Kidney (tissue), 14 donors: Measurements from ENCODE around the gene LBH. TPM values are rescaled to one million over a fixed set of nuclear protein-coding genes. Genes with fewer than 3 reads are reported as not detected.

ENCODE experiments used
- DNase-seq, 5 donors: peaks; one replicate each; pipeline ENCODE4 v3.0.0-alpha.2; 2013 to 2020
- FAIRE-seq: peaks from 2 replicates; lab custom pipeline; 2012; peaks lifted over from hg19 to GRCh38; lab: Jason Lieb, UNC
- H3K27ac ChIP-seq, 2 donors: one replicate each; pipeline ENCODE4 v1.7.0; 2013; ENCODE audit warnings: low read depth in 2 of 2, low read length in 2 of 2, inconsistent platforms in 1 of 2
- H3K27me3 ChIP-seq: one replicate; pipeline ENCODE4 v1.7.1; 2013; ENCODE audit warnings: low read length, inconsistent platforms; ENCODE audit not compliant: control insufficient read depth, insufficient read depth
- H3K36me3 ChIP-seq, 3 donors: one replicate each; pipeline versions ENCODE4 v1.7.0 to v1.7.1; 2013; ENCODE audit warnings: low read length in 3 of 3, control low read depth in 1 of 3, inconsistent platforms in 1 of 3; ENCODE audit not compliant: insufficient read depth in 3 of 3, control insufficient read depth in 2 of 3
- H3K4me1 ChIP-seq, 3 donors: one replicate each; pipeline versions ENCODE4 v1.7.0 to v1.7.1; 2013; ENCODE audit warnings: low read length in 3 of 3, inconsistent platforms in 1 of 3, low read depth in 1 of 3; ENCODE audit not compliant: control insufficient read depth in 2 of 3, insufficient read depth in 2 of 3
- H3K4me3 ChIP-seq, 3 donors: one replicate each; pipeline versions ENCODE4 v1.7.0 to v1.8.1; 2013; ENCODE audit warnings: low read length in 3 of 3, control low read depth in 1 of 3, inconsistent platforms in 1 of 3
- H3K9ac ChIP-seq, 3 donors: one replicate each; pipeline versions ENCODE4 v1.7.0 to v1.7.1; 2013; ENCODE audit warnings: low read length in 3 of 3, control low read depth in 1 of 3, inconsistent platforms in 1 of 3
- H3K9me3 ChIP-seq, 3 donors: one replicate each; pipeline versions ENCODE4 v1.7.0 to v1.7.1; 2013; ENCODE audit warnings: low read length in 3 of 3, control low read depth in 1 of 3, inconsistent platforms in 1 of 3; ENCODE audit not compliant: control insufficient read depth in 2 of 3, insufficient read depth in 1 of 3
- intact Hi-C: fragments of 100-400 bp; cut with DNase I; formaldehyde crosslinking; loops from one replicate; pipeline ENCODE4 v1.11.1; 2022
- polyA plus RNA-seq: library from polyadenylated mRNA; stranded (reverse); fragments of 350-450 nt; fragmentation: Illumina TruSeq; extraction: RNeasy Lipid Tissue Mini Kit (QIAGEN cat#74804); gene quantifications from one replicate; pipeline ENCODE4 v1.2.3, GENCODE V29; 2014; ENCODE audit warnings: low read depth, low replicate concordance; ENCODE audit not compliant: insufficient read depth
- total RNA-seq: library from RNA; stranded (reverse); fragmentation: NEBNext Ultra II Directional; extraction: Animal tissue kit (Norgen Biotek cat#: 25700); gene quantifications from one replicate; pipeline ENCODE4 v1.2.1, GENCODE V29; 2021
- TF ChIP-seq, protein P1 (sequence below): IDR thresholded peaks from 3 replicates; pipeline ENCODE4 v1.5.1; 2012; ENCODE audit warnings: mild to moderate bottlenecking, moderate library complexity, borderline replicate concordance; ENCODE audit not compliant: insufficient read depth; ENCODE audit errors: extremely low read depth
- donor health status: control.
- donor health status: control.
- donor health status: control.
- donor health status: control.
- donor health status: control.
- donor health status: DM: yes; HTN: yes; CAD: no.
- donor health status: Normal renal cell carcinoma (clear cell type).

LBH gene
- total and polyA plus RNA-seq, 2 donors from 2014 or later, result 27.2 to 81.9 TPM

DNA sequence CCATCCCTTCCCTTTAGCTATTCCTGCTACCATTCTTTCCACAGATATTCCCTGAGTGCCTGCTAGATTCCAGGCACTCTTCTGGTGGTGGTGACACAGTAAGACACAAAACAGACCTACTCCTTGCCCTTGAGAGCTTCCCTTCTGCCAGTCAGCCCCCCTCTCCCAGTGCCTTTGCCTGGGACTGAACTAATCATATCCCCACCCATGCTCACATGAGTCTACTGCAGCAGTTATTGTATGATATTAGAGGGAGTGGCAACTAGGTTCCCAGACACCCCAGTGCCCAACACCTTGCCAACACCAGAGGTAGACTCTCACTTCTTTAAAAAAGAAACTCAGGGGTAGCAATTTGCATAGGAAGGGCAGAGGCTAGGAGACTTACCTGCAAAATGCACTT lies 7.2 kb upstream of the LBH start:
- H3K36me3 ChIP-seq, result no peaks in the 10 kb centered on the region
- H3K9ac ChIP-seq, result no peak overlapping the region
- no peaks in the 10 kb centered on the region for H3K27me3 ChIP-seq
- no peaks in the 10 kb centered on the region for H3K9me3 ChIP-seq
- TF ChIP-seq, protein P1, sequence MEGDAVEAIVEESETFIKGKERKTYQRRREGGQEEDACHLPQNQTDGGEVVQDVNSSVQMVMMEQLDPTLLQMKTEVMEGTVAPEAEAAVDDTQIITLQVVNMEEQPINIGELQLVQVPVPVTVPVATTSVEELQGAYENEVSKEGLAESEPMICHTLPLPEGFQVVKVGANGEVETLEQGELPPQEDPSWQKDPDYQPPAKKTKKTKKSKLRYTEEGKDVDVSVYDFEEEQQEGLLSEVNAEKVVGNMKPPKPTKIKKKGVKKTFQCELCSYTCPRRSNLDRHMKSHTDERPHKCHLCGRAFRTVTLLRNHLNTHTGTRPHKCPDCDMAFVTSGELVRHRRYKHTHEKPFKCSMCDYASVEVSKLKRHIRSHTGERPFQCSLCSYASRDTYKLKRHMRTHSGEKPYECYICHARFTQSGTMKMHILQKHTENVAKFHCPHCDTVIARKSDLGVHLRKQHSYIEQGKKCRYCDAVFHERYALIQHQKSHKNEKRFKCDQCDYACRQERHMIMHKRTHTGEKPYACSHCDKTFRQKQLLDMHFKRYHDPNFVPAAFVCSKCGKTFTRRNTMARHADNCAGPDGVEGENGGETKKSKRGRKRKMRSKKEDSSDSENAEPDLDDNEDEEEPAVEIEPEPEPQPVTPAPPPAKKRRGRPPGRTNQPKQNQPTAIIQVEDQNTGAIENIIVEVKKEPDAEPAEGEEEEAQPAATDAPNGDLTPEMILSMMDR, result no peak
- FAIRE-seq, result no peak
- intact Hi-C loops, result no loop called here
- H3K4me1 ChIP-seq, result peaks cover 0 to 12% (median 4%) of the 10 kb centered on the region in 3 donors
- no peak overlapping the region for H3K4me3 ChIP-seq
- DNase-seq, result no peak
- no peak overlapping the region for H3K27ac ChIP-seq

DNA sequence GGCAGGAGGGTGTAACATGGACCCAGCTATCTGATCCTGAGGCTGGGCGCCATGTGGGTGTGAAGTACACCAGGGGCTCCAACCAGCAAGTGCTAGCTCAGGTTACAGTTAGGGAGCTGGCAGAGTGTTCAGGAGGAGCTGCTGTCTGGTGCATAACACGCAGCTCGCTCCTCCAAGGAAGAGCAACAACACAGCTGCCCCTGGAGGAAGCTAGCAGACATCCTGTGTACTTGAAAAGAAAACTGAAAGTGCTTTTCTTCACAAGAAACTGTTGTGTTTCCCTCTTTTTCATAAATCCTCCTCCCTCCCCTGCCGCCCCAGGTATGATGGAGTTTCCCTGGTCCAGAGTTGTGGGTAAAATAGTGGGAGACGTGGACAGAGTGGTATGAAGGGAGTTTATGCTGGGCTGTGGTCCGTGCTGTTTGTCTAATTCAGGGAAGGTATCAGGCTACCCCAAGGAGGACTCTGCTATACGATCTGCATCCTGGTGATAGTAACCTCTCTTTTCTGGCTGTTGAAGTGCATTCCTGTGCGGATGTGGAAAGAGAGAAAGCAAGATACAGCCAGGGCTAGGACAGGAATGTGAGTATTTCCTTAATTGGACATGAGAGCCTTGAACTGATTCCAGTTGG lies 6.1 kb upstream of the LBH start:
- FAIRE-seq (no peak), DNase-seq (peak in 4 of 5 donors; percentile 85 to 91 (median 88))
- Histone ChIP-seq H3K9ac (peak overlapping the region; percentile 5 to 34 (median 15)), H3K27ac (peak overlapping the region; percentile 10 to 92), H3K36me3 (no peaks in the 10 kb centered on the region), H3K27me3 (no peaks in the 10 kb centered on the region), H3K4me1 (peaks cover 0 to 12% (median 4%) of the 10 kb centered on the region in 3 donors), H3K9me3 (no peaks in the 10 kb centered on the region), H3K4me3 (peak overlapping the region; percentile 45 to 59 (median 52))
- intact Hi-C loops, result no loop called here
- TF ChIP-seq, protein P1, result no peak

DNA sequence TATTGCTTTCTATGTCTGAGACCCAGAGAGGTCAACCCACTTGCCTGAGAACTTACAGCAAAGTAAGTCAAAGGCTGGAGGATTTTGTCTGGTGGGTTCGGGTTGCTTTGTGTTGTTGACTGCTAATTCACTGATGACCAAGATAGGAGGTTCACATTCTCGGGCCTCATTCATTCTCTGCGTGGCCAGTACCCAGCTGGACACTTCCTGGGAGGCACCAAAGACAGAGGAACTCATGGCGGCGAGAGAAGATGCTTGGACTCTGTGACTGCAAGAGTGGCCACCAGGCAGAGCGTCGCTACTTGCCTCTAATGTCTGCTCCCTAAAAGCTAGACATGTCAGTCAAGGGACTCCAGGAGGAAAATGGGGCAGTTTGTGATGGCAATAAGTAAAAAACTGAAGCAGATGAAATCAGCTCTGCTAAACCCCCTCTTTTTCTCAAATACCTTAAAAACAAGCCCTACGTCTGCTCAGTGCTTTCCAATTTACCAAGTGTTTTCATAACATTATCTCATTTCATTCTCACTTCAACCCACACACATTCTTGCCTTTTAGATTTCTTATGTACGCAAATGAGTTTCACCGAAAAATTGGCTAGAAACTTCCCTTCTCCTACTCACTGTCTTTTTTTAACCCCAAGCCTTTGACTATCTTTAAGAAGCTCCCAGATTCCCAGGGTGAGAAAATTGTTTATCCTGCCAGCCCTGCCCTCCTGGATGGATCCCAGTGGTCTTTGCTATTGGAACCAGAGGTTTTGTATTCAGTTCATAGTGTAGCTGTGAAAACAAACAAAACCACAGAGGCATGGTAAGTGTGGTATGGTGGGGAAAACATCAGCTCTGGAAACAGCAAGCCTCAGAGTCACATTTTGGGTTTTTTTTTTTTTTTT lies 4.9 kb upstream of the LBH start:
- H3K27me3 ChIP-seq, result no peaks in the 10 kb centered on the region
- H3K4me1 ChIP-seq, result peaks cover 0 to 15% (median 4%) of the 10 kb centered on the region in 3 donors
- FAIRE-seq, result no peak
- no peaks in the 10 kb centered on the region for H3K9me3 ChIP-seq
- H3K36me3 ChIP-seq, result no peaks in the 10 kb centered on the region
- no peak overlapping the region for H3K4me3 ChIP-seq
- H3K27ac ChIP-seq, result peak overlapping the region; percentile 10 to 92
- peak overlapping the region in 2 of 3 donors; percentile 6 to 13 for H3K9ac ChIP-seq
- intact Hi-C loops, result no loop called here
- DNase-seq, result peak in 2 of 5 donors; percentile 19 to 31
- TF ChIP-seq, protein P1, result no peak
